HEK293 (cell line): ENCODE data around the gene FLT4.

Experiments
- CTCF ChIP-seq: fragments of 450-650 bp; formaldehyde crosslinking; IDR thresholded peaks from 2 replicates; pipeline ENCODE4 v1.5.1; 2016; ENCODE audit warnings: missing biosample characterization, missing genetic modification characterization
- MYNN ChIP-seq: fragments of 450-650 bp; formaldehyde crosslinking; IDR thresholded peaks from 2 replicates; pipeline ENCODE4 v1.5.1; 2016; ENCODE audit warnings: missing biosample characterization, missing genetic modification characterization, borderline replicate concordance
- REPIN1 ChIP-seq: fragments of 450-650 bp; formaldehyde crosslinking; IDR thresholded peaks from 2 replicates; pipeline ENCODE4 v1.5.1; 2017; ENCODE audit warnings: missing biosample characterization, missing genetic modification characterization, low read depth
- YY1 ChIP-seq: fragments of 450-650 bp; formaldehyde crosslinking; IDR thresholded peaks from 2 replicates; pipeline ENCODE4 v1.5.1; 2018; ENCODE audit warnings: missing biosample characterization, missing genetic modification characterization
- ZFP37 ChIP-seq: fragments of 450-650 bp; formaldehyde crosslinking; IDR thresholded peaks from 2 replicates; pipeline ENCODE4 v1.5.1; 2016; ENCODE audit warnings: missing biosample characterization, missing genetic modification characterization
- ZNF211 ChIP-seq: fragments of 450-650 bp; formaldehyde crosslinking; IDR thresholded peaks from 2 replicates; pipeline ENCODE4 v1.5.1; 2016; ENCODE audit warnings: low read depth, missing biosample characterization, missing genetic modification characterization
- ZNF707 ChIP-seq: fragments of 450-650 bp; formaldehyde crosslinking; IDR thresholded peaks from 2 replicates; pipeline ENCODE4 v1.5.1; 2016; ENCODE audit warnings: missing biosample characterization, missing genetic modification characterization
- ZNF785 ChIP-seq: fragments of 450-650 bp; formaldehyde crosslinking; IDR thresholded peaks from 2 replicates; pipeline ENCODE4 v1.5.1; 2016; ENCODE audit warnings: missing biosample characterization, missing genetic modification characterization

- TF ChIP-seq ZNF211 (tag by site-specific recombination) (no peak), REPIN1 (tag by site-specific recombination) (no peak), ZFP37 (tag by site-specific recombination) (no peak), YY1 (no peak), CTCF (tag by site-specific recombination) (no peak), MYNN (tag by site-specific recombination) (no peak), ZNF785 (tag by site-specific recombination) (no peak), ZNF707 (tag by site-specific recombination) (no peak)
These were observed 46.8 kb downstream of the FLT4 start for GRCh38 chr5:180602481-180603075.
